Stimulated activated CD4-positive, alpha-beta T cell treated with anti-CD3 and anti-CD28 coated beads, Interleukin-4, amount 100 ng/mL, for 48 hours (primary cell): ENCODE results near the gene SIAH2.

ENCODE experiments used
- DNase-seq, 2 donors: peaks; one replicate each; pipeline ENCODE4 v3.0.0-alpha.2; 2020; ENCODE audit warnings: low read depth in 2 of 2

The SIAH2 gene

GRCh38 chr3:150773616-150774192, 10.7 kb upstream of the SIAH2 start:
- DNase-seq = no peak

GRCh38 chr3:150771600-150771999, 8.6 kb upstream of the SIAH2 start:
- DNase-seq = no peak

GRCh38 chr3:150770681-150771080, 7.7 kb upstream of the SIAH2 start:
- DNase-seq = no peak

- DNase-seq = no peak
Observed at GRCh38 chr3:150766742-150767141, 3.8 kb upstream of the SIAH2 start.

GRCh38 chr3:150765949-150766720, 3.2 kb upstream of the SIAH2 start:
- DNase-seq = peak in 1 of 2 donors; percentile 16

GRCh38 chr3:150764967-150765366, 2.0 kb upstream of the SIAH2 start:
- no peak for DNase-seq

GRCh38 chr3:150764566-150764965, 1.6 kb upstream of the SIAH2 start:
- DNase-seq = no peak

- no peak for DNase-seq
Observed at GRCh38 chr3:150763841-150764483, 993 bp upstream of the SIAH2 start.

GRCh38 chr3:150762662-150763121, 277 bp downstream of the SIAH2 start:
- DNase-seq = no peak

GRCh38 chr3:150761831-150762661, 923 bp downstream of the SIAH2 start:
- no peak for DNase-seq

- DNase-seq = peak in 1 of 2 donors; percentile 33
Observed at GRCh38 chr3:150760431-150761200, 2.4 kb downstream of the SIAH2 start.

GRCh38 chr3:150759947-150760346, 3.0 kb downstream of the SIAH2 start:
- no peak for DNase-seq

GRCh38 chr3:150759319-150759718, 3.6 kb downstream of the SIAH2 start:
- no peak for DNase-seq

GRCh38 chr3:150757768-150758167, 5.2 kb downstream of the SIAH2 start:
- no peak for DNase-seq

GRCh38 chr3:150757364-150757763, 5.6 kb downstream of the SIAH2 start:
- DNase-seq = no peak

- DNase-seq = no peak
Observed at GRCh38 chr3:150756491-150757059, 6.4 kb downstream of the SIAH2 start.

GRCh38 chr3:150755902-150756301, 7.1 kb downstream of the SIAH2 start:
- DNase-seq = no peak

GRCh38 chr3:150754896-150755295, 8.1 kb downstream of the SIAH2 start:
- no peak for DNase-seq

GRCh38 chr3:150751781-150752263, 11.1 kb downstream of the SIAH2 start:
- DNase-seq = no peak

- no peak for DNase-seq
Observed at GRCh38 chr3:150749255-150749654, 13.7 kb downstream of the SIAH2 start.

GRCh38 chr3:150748684-150749047, 14.3 kb downstream of the SIAH2 start:
- no peak for DNase-seq
